ENCODE data around the gene ZGPAT. TPM values are rescaled to one million over a fixed set of nuclear protein-coding genes. Genes with fewer than 3 reads are reported as not detected.
A peak's percentile ranks its signal among the peaks of the same experiment; 100 is the strongest.

The ZGPAT gene
- total RNA-seq, 1 experiment from 2014 or later: 27.2 TPM

GRCh38 chr20:63687419-63688178 lies 20.2 kb upstream of the ZGPAT start:
- ChIA-PET POLR2A (ENCODE audit: unreplicated experiment) (interaction anchor here (0.6 to 0.8 kb wide), 6 partner anchors 11 to 99 kb away, joined by 3 to 8 read pairs (median 5); no protein-coding TSS in a partner anchor), CTCF (no interaction called here)
- Histone ChIP-seq H3K79me2 (ENCODE audit: low read depth) (peaks cover 9% of the 10 kb centered on the region; the same call in 1 of the 2 replicates), H3K9me2 (ENCODE audit: insufficient read depth) (no peaks in the 10 kb centered on the region), H3K27ac (no peak overlapping the region), H3F3A (ENCODE audit: insufficient read depth, low read depth) (peaks cover 49% of the 10 kb centered on the region), H3K27me3 (ENCODE audit: insufficient read depth, low read depth) (no peaks in the 10 kb centered on the region), H3K36me3 (ENCODE audit: low read depth) (0 out of 2 replicates have a peak, but pooled peaks cover 3% of the 10 kb centered on the region), H3K9me3 (ENCODE audit: insufficient read depth, low read depth) (no peaks in the 10 kb centered on the region), H3K4me1 (replicated peaks; ENCODE audit: insufficient read depth) (peaks cover 64% of the 10 kb centered on the region), H3K4me2 (no peak overlapping the region), H3K4me3 (no peak overlapping the region), H2AFZ (no peak overlapping the region), H4K20me1 (ENCODE audit: insufficient read depth) (no peaks in the 10 kb centered on the region)
- intact Hi-C loops (cut with micrococcal nuclease; ENCODE audit: unreplicated experiment): loop anchor here (10.0 kb wide), 1 partner anchor 103 kb away; no protein-coding TSS in a partner anchor
- TF ChIP-seq EZH2 (IDR thresholded peaks at IDR 0.05; ENCODE audit: low read depth): no peak
- BruUV-seq (replicated peaks): no TSS peak
- no peak for DNase-seq

- H3K4me2 ChIP-seq: no peak overlapping the region
- H3K4me3 ChIP-seq: no peak overlapping the region
- no peak overlapping the region for H3K27ac ChIP-seq
- H4K20me1 ChIP-seq (ENCODE audit: insufficient read depth): no peaks in the 10 kb centered on the region
- ChIA-PET CTCF (no interaction called here), POLR2A (ENCODE audit: unreplicated experiment) (no interaction called here)
- intact Hi-C loops (cut with micrococcal nuclease; ENCODE audit: unreplicated experiment): loop anchor here (10.0 kb wide), 1 partner anchor 104 kb away; no protein-coding TSS in a partner anchor
- H2AFZ ChIP-seq: no peak overlapping the region
- peaks cover 47% of the 10 kb centered on the region for H3F3A ChIP-seq (ENCODE audit: insufficient read depth, low read depth)
- peaks cover 7% of the 10 kb centered on the region; the same call in 1 of the 2 replicates for H3K79me2 ChIP-seq (ENCODE audit: low read depth)
- DNase-seq: no peak
- TF ChIP-seq EZH2 (IDR thresholded peaks at IDR 0.05; ENCODE audit: low read depth) (no peak), CTCF (conservative IDR thresholded peaks at IDR 0.05) (no peak)
- no peaks in the 10 kb centered on the region for H3K9me2 ChIP-seq (ENCODE audit: insufficient read depth)
- peaks cover 56% of the 10 kb centered on the region for H3K4me1 ChIP-seq (replicated peaks; ENCODE audit: insufficient read depth)
- H3K36me3 ChIP-seq (ENCODE audit: low read depth): 0 out of 2 replicates have a peak, but pooled peaks cover 3% of the 10 kb centered on the region
- H3K9me3 ChIP-seq (ENCODE audit: insufficient read depth, low read depth): no peaks in the 10 kb centered on the region
- no peaks in the 10 kb centered on the region for H3K27me3 ChIP-seq (ENCODE audit: insufficient read depth, low read depth)
- no TSS peak for BruUV-seq (replicated peaks)
These were observed 19.4 kb upstream of the ZGPAT start for GRCh38 chr20:63688228-63689045.

DNA sequence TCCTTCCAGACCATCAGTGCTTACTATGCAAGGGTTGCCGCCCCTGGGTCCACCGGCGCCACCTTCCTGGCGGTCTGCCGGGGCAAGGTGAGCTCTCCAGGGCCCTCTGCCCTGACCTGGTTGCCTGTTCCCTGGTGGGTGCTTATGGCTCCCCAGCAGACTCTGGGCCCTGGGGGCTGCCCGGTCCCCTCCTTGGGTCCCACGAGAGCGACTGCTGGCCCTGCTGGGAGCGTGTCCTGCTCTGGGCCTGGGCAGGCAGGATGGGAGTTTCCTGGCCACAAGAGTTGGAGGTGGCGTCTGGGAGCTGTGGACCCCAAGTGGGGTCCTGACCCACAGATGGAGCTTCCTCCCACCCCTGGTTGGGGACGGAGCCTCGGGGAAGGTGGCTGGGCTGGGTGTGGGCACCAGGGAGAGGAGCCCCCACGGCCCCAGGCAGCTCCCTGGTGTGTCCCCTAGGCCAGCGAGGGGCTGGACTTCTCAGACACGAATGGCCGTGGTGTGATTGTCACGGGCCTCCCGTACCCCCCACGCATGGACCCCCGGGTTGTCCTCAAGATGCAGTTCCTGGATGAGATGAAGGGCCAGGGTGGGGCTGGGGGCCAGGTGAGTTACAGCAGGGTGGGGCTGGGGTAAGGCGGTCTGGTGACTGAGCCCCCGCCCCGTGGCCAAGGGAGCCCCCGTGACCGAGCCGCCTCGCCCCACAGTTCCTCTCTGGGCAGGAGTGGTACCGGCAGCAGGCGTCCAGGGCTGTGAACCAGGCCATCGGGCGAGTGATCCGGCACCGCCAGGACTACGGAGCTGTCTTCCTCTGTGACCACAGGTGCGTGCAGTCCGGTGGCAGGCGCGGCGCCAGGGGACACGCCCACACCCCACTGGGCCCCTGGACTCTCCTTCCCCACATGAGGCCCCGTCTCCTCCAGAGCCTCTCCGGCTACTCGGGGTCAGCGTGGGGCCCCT lies 18.5 kb upstream of the ZGPAT start:
- no peak overlapping the region for H2AFZ ChIP-seq
- no peak overlapping the region for H3K4me2 ChIP-seq
- H3K9me2 ChIP-seq (ENCODE audit: insufficient read depth): no peaks in the 10 kb centered on the region
- H3K4me3 ChIP-seq: no peak overlapping the region
- peak in 1 of 2 experiments; percentile 25 for DNase-seq
- no peak overlapping the region for H3K27ac ChIP-seq
- no peaks in the 10 kb centered on the region for H4K20me1 ChIP-seq (ENCODE audit: insufficient read depth)
- intact Hi-C loops (cut with micrococcal nuclease; ENCODE audit: unreplicated experiment): loop anchor here (10.0 kb wide), 1 partner anchor 105 kb away; no protein-coding TSS in a partner anchor
- peaks cover 47% of the 10 kb centered on the region for H3K4me1 ChIP-seq (replicated peaks; ENCODE audit: insufficient read depth)
- ChIA-PET CTCF (no interaction called here), POLR2A (ENCODE audit: unreplicated experiment) (no interaction called here)
- no peaks in the 10 kb centered on the region for H3K9me3 ChIP-seq (ENCODE audit: insufficient read depth, low read depth)
- no peaks in the 10 kb centered on the region for H3K27me3 ChIP-seq (ENCODE audit: insufficient read depth, low read depth)
- no peaks in the 10 kb centered on the region for H3K36me3 ChIP-seq (ENCODE audit: low read depth)
- peaks cover 40% of the 10 kb centered on the region for H3F3A ChIP-seq (ENCODE audit: insufficient read depth, low read depth)
- no peaks in the 10 kb centered on the region for H3K79me2 ChIP-seq (ENCODE audit: low read depth)
- TF ChIP-seq EZH2 (IDR thresholded peaks at IDR 0.05; ENCODE audit: low read depth): no peak
- TF ChIP-seq CTCF (conservative IDR thresholded peaks at IDR 0.05): no peak
- BruUV-seq (replicated peaks): no TSS peak
